GM12891 (cell line): Measurements from ENCODE around the gene GALNT10.
"Not testable (repeated sequence)": the region's sequence is repeated elsewhere in the genome, so short reads cannot be mapped to it uniquely, and the experiment has no call there.

ENCODE experiments used
- PAX5 ChIP-seq: IDR thresholded peaks from 2 replicates; pipeline ENCODE4 v1.6.1; 2011; ENCODE audit warnings: low read length, moderate library complexity, mild to moderate bottlenecking; ENCODE audit not compliant: insufficient read depth, severe bottlenecking
- POLR2A ChIP-seq: IDR thresholded peaks from 2 replicates; pipeline ENCODE4 v1.6.1; 2011; ENCODE audit warnings: low read depth, low read length, control low read depth
- POLR2AphosphoS5 ChIP-seq: IDR thresholded peaks from 2 replicates; pipeline ENCODE4 v1.6.1; 2011; ENCODE audit warnings: low read depth, low read length, control low read depth
- POU2F2 ChIP-seq: IDR thresholded peaks from 2 replicates; pipeline ENCODE4 v1.6.1; 2011; ENCODE audit warnings: low read depth, mild to moderate bottlenecking, control low read depth, low read length, moderate library complexity
- SPI1 ChIP-seq: IDR thresholded peaks from 2 replicates; pipeline ENCODE4 v1.6.1; 2011; ENCODE audit warnings: low read depth, low read length, control low read depth
- TAF1 ChIP-seq: IDR thresholded peaks from 2 replicates; pipeline ENCODE4 v1.6.1; 2011; ENCODE audit warnings: low read depth, low read length, control low read depth

GRCh38 chr5:154360241-154360640 lies 169.7 kb downstream of the GALNT10 start:
- TF ChIP-seq POLR2A, TAF1, POLR2AphosphoS5, PAX5, SPI1, POU2F2: not testable (repeated sequence)
